Heart left ventricle (tissue), 13 donors: ENCODE data around the gene ARPC1A.

Experiments used
- POLR2A ChIP-seq, 2 donors: fragments of 450-650 bp; IDR thresholded peaks; one replicate each; pipeline ENCODE4 v1.6.1; 2017; ENCODE audit warnings: antibody characterized with exemption in 2 of 2, mild to moderate bottlenecking in 2 of 2, moderate library complexity in 2 of 2
- TF ChIP-seq, protein P1 (sequence below), 12 donors: fragments of 200-600 bp; sonication (generic) in 4 of 12; IDR thresholded peaks; one replicate each; pipeline versions ENCODE4 v1.5.0 to v1.8.0; 2018 to 2022; ENCODE audit warnings: antibody characterized with exemption in 12 of 12, mild to moderate bottlenecking in 5 of 12
- donor health status: ischemic (EF 13 %, LVEDD 7.1; RV severe dilation, severe dysfunction).
- donor health status: DM: no; HTN: yes; CAD: no.
- donor health status: DM: no; HTN: no; CAD: no.
- donor health status: ischemic (EF 25% LVEDD 6.9; RV normal size, moderate dysfunction).
- donor health status: ischemic (EF 25% LVEDD 5.7; RV mildly dilated, moderate dysfunction).
- donor health status: ischemic (EF 35%, LVEDD 5.7; RV mildly dilated, moderate dysfunction).
- donor health status: nonischemic (EF 11% LVEDD 7.7; RV severe dilation, severe dysfunction).
- donor health status: DM: yes; HTN: yes; CAD: no.
- donor health status: PGD.
- donor health status: ischemic (EF 29% LVEDD 5.4; RV normal size, mild dysfunction).
- donor health status: nonischemic (EF 23%, LVEDD 6.1; RV moderate dilation, normal function).

DNA sequence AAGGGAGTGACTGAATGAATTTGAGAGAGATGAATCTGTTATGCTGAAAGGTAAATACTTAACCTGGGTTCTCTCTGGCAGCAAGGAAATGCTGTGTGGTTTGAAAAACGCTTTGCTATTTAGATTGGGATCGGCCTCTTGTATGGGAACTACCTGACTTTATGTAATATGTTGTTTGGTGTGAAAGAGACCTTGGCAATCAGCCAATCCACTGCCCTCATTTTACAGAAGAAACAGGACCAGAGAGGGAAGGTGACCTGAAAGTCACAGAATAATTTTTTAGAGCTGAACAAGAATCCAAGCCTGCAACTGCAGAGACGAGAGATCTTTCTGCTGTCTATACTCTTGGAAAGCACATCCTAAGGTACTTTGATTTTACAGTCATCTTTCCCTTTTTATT, 84.1 kb downstream of the ARPC1A start:
- TF ChIP-seq, protein P1, sequence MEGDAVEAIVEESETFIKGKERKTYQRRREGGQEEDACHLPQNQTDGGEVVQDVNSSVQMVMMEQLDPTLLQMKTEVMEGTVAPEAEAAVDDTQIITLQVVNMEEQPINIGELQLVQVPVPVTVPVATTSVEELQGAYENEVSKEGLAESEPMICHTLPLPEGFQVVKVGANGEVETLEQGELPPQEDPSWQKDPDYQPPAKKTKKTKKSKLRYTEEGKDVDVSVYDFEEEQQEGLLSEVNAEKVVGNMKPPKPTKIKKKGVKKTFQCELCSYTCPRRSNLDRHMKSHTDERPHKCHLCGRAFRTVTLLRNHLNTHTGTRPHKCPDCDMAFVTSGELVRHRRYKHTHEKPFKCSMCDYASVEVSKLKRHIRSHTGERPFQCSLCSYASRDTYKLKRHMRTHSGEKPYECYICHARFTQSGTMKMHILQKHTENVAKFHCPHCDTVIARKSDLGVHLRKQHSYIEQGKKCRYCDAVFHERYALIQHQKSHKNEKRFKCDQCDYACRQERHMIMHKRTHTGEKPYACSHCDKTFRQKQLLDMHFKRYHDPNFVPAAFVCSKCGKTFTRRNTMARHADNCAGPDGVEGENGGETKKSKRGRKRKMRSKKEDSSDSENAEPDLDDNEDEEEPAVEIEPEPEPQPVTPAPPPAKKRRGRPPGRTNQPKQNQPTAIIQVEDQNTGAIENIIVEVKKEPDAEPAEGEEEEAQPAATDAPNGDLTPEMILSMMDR (IDR thresholded peaks at IDR 0.05) = no peak
- no peak for TF ChIP-seq POLR2A (IDR thresholded peaks at IDR 0.05)
